SU-DHL-6 (cell line): Measurements from ENCODE around the gene LRRC56.

Source experiments
- CTCF ChIP-seq: fragments of 200-600 bp; sonication (generic); IDR thresholded peaks from one replicate; pipeline ENCODE4 v1.5.1; 2017; ENCODE audit warnings: antibody characterized with exemption, mild to moderate bottlenecking, low read length, moderate library complexity; ENCODE audit not compliant: insufficient read depth, poor library complexity, severe bottlenecking
- EZH2phosphoT487 ChIP-seq: fragments of 200-600 bp; sonication (generic), shearing (Covaris generic); conservative IDR thresholded peaks from 2 replicates; pipeline ENCODE4 v1.6.1; 2018; ENCODE audit warnings: mild to moderate bottlenecking, antibody characterized with exemption, low read length, moderate library complexity, mixed read lengths

- TF ChIP-seq CTCF: no peak
- TF ChIP-seq EZH2phosphoT487: no peak
Observed at GRCh38 chr11:567629-568292, 30.4 kb downstream of the LRRC56 start.
